ENCODE measurements around the gene CTNNA3.

CTNNA3 gene

DNA sequence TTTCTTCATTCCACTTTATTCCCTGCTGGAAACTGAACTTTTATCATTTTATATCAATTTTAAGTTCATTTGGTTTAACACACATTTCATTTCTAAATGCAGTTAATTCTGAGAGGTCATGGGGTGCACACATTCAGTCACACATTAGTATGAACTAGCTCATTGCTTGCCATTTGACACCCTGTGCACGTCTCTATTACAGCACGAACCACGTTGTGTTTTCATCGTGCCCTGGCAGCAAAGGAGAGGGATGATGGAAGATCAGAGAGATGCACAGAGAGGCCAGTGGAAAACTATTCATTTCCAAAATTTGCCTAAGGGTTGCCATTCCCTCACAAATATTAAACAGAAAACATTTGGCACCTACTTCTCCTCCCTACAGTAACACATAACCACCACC, 45.4 kb downstream of the CTNNA3 start:
- Histone ChIP-seq H3K4me3 (no peak overlapping the region), H3K36me3 (replicated peaks) (no peaks in the 10 kb centered on the region), H3K9me3 (no peaks in the 10 kb centered on the region), H3K4me1 (no peaks in the 10 kb centered on the region), H3K27me3 (ENCODE audit: low read depth) (no peaks in the 10 kb centered on the region)
- in situ Hi-C loops (cut with MboI; ENCODE audit: low sequenced_read_pairs) = no loop called here
- DNase-seq (ENCODE audit: low spot score in 2 of 2) = no peak

DNA sequence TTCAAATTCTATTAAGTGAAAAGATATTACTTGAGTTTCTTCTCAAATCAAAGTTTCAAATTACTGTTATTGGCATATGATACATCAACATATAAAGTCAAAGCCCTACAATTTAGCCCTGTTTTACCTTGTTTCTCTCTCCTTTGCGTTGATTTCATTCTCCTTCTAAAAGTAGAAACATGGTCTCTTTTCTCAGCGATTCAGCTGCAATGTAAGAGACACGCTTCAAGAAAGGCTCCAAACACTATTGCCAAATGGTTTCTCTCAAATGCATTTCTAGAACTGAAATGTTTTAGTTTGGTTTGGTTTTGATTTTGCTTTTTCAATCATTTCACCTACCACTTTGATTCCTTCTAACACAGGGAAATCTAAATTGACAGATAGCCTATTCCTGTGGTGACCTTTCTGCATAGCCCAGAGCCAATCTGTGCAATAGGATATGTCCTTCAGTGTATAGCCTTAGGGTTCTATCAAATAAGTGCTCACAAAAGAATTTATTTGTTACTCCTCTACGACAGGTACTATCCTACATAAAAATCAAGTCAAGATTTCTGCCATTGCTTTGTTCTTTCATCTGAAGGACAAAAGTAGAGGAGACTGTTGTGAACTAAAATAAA, 47.3 kb downstream of the CTNNA3 start:
- in situ Hi-C loops (cut with MboI; ENCODE audit: low sequenced_read_pairs) = no loop called here
- H3K4me1 ChIP-seq = no peaks in the 10 kb centered on the region
- no peak for DNase-seq (ENCODE audit: low spot score in 2 of 2)
- no peak overlapping the region for H3K4me3 ChIP-seq
- no peaks in the 10 kb centered on the region for H3K36me3 ChIP-seq (replicated peaks)
- H3K27me3 ChIP-seq (ENCODE audit: low read depth) = no peaks in the 10 kb centered on the region
- no peaks in the 10 kb centered on the region for H3K9me3 ChIP-seq

DNA sequence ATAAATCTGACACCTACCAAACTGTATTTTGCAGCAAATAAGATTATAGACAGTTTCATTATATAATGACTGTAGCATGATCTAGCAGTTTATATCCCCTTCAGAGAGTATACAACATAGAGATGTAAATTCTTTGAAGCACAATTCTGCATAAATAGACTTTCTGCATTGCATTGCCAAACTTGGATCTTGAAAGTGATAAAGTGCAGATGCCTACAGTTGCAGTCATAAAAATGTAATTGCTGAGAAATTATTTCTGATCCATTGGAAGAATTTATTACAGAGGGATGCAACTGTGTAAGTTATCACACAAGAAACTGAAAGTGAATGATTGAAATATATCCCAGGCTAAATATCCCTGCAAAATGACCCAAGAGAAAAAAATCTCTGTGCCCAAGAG, 65.1 kb downstream of the CTNNA3 start:
- in situ Hi-C loops (cut with MboI; ENCODE audit: low sequenced_read_pairs) = no loop called here
- H3K4me3 ChIP-seq = no peak overlapping the region
- DNase-seq (ENCODE audit: low spot score in 2 of 2) = no peak
- no peaks in the 10 kb centered on the region for H3K36me3 ChIP-seq (replicated peaks)
- no peaks in the 10 kb centered on the region for H3K27me3 ChIP-seq (ENCODE audit: low read depth)
- no peaks in the 10 kb centered on the region for H3K9me3 ChIP-seq
- H3K4me1 ChIP-seq = peaks cover 3% of the 10 kb centered on the region

GRCh38 chr10:67629461-67629971, 66.5 kb downstream of the CTNNA3 start:
- Histone ChIP-seq H3K4me1 (peaks cover 3% of the 10 kb centered on the region), H3K9me3 (no peaks in the 10 kb centered on the region), H3K27me3 (ENCODE audit: low read depth) (no peaks in the 10 kb centered on the region), H3K36me3 (replicated peaks) (no peaks in the 10 kb centered on the region), H3K4me3 (no peak overlapping the region)
- in situ Hi-C loops (cut with MboI; ENCODE audit: low sequenced_read_pairs) = no loop called here
- peak; percentile 18 to 27 for DNase-seq (ENCODE audit: low spot score in 2 of 2)

DNA sequence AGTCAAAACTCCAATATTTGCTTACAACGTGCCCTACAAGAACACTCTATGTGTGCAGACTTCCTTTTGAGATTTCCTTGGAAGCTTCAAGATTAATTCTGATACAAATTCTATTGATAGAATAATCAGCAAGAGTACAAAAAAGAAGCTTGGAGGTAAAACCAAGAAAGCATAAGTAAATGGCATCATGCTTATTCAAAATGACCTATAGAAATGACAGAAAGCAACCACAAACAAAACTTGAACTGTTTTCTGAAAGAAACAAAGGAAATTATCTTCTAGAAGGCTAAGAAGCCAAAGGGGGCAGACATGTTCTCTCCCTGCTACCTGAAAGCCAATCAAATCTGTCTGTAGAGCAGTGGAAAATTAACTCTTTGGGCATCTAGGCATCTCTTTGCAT, 73.0 kb downstream of the CTNNA3 start:
- no peak for DNase-seq (ENCODE audit: low spot score in 2 of 2)
- no peak overlapping the region for H3K4me3 ChIP-seq
- H3K4me1 ChIP-seq = no peaks in the 10 kb centered on the region
- in situ Hi-C loops (cut with MboI; ENCODE audit: low sequenced_read_pairs) = no loop called here
- H3K27me3 ChIP-seq (ENCODE audit: low read depth) = no peaks in the 10 kb centered on the region
- H3K36me3 ChIP-seq (replicated peaks) = no peaks in the 10 kb centered on the region
- H3K9me3 ChIP-seq = no peaks in the 10 kb centered on the region

DNA sequence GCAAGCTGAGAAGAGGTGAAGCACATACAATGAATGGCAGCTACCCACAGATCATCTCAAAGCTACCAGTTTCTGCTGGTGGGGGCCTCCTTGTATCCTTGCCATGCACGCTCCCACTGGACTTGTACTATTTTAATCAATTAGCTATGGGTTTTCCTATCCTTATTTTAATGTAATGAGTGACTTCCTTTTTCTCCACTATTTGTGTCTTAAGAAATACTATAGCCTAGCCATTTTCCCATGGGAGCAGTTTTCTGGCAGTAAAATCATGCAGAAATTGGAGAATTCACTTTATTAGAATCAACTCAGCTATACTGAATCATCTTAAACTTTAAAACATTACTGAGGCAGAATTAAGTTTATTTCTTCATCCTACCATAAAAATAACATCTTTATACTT, 73.5 kb downstream of the CTNNA3 start:
- in situ Hi-C loops (cut with MboI; ENCODE audit: low sequenced_read_pairs) = no loop called here
- H3K9me3 ChIP-seq = no peaks in the 10 kb centered on the region
- no peak for DNase-seq (ENCODE audit: low spot score in 2 of 2)
- H3K36me3 ChIP-seq (replicated peaks) = no peaks in the 10 kb centered on the region
- H3K4me1 ChIP-seq = no peaks in the 10 kb centered on the region
- no peaks in the 10 kb centered on the region for H3K27me3 ChIP-seq (ENCODE audit: low read depth)
- H3K4me3 ChIP-seq = no peak overlapping the region

DNA sequence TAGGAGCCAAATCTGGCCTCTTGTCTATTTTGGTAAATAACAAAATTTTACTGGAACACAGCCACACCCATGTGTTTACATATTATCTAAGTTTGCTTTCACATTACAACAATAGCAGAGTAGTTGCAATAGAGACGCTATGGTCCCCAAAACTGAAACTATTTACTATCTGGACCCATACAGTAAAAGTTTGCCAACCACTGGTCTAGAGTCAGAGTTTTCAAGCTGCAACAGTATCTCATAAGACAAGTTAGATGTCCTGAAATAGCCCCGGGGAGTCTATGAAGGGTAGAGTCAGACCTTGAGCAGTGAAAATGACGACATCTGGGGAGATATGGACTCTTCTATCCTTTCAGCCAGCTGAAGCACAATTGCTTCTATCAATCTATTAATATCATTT, 74.2 kb downstream of the CTNNA3 start:
- in situ Hi-C loops (cut with MboI; ENCODE audit: low sequenced_read_pairs) = no loop called here
- Histone ChIP-seq H3K4me1 (no peaks in the 10 kb centered on the region), H3K9me3 (no peaks in the 10 kb centered on the region), H3K27me3 (ENCODE audit: low read depth) (no peaks in the 10 kb centered on the region), H3K36me3 (replicated peaks) (no peaks in the 10 kb centered on the region), H3K4me3 (no peak overlapping the region)
- DNase-seq (ENCODE audit: low spot score in 2 of 2) = no peak

DNA sequence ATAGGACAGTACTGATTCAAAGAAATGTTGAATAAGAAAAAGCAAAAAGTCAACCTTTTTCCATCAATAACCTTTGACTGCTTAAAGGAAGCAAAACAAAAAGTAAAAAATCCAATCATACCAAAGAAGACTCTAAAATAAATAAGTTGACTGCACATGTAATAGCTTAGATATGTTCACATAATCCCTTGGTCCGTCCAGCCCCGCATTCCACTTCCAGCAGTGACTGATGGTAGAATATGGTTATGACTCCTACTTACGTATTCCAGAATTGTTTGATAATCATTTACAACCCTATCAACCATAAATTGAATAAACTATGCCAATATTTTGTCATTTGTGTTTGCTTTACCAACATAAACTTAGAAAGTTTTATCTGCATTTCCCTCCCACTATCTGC, 77.9 kb downstream of the CTNNA3 start:
- Histone ChIP-seq H3K4me3 (no peak overlapping the region), H3K36me3 (replicated peaks) (no peaks in the 10 kb centered on the region), H3K9me3 (no peaks in the 10 kb centered on the region), H3K27me3 (ENCODE audit: low read depth) (no peaks in the 10 kb centered on the region), H3K4me1 (no peaks in the 10 kb centered on the region)
- in situ Hi-C loops (cut with MboI; ENCODE audit: low sequenced_read_pairs) = no loop called here
- no peak for DNase-seq (ENCODE audit: low spot score in 2 of 2)

DNA sequence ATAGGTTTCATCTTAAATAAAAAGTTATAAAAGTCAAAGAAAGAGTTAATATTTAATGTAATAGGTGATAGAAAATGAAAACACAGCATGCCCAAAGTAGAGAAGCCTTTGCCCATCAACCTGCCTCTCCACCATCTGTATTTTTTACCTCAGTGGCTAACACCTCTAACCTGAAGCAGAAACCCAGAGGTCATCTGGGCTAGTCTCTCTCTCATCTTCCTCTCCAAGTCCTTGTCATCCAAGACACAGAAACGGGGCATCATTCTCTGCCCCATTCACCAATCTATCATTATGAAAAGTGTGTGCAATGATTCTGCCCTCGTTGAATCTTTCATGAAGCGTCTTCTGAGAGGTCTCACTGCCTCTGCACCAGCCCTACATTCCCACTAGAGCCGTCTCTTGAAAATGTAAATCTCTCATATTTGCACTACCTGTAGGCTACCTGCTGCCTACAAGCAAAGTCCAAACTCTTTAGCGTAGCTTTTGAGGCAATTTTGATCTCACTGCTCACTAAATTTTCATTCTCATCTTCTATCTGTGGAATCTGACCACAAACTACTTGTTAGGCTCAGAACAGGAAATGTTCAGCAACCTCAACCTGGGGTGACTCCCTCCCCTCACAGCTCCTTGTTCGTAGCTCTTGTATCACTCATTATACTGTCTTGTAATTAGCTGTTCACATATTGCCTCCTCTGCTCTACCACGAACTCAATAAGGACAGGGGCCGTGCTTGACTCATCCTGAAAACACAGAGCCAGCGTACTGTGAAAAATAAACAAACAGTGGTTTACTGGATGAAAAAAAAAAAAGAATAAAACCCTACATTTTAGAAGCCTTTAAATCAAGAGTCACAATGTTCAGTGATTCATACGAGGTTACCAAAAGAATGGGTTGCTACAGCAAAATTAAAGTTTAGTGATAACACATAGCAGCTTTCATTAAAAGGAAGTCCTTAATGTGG, 83.1 kb downstream of the CTNNA3 start:
- no peak for DNase-seq (ENCODE audit: low spot score in 2 of 2)
- H3K4me3 ChIP-seq = no peak overlapping the region
- peaks cover 18% of the 10 kb centered on the region for H3K4me1 ChIP-seq
- H3K36me3 ChIP-seq (replicated peaks) = no peaks in the 10 kb centered on the region
- no peaks in the 10 kb centered on the region for H3K9me3 ChIP-seq
- in situ Hi-C loops (cut with MboI; ENCODE audit: low sequenced_read_pairs) = no loop called here
- H3K27me3 ChIP-seq (ENCODE audit: low read depth) = no peaks in the 10 kb centered on the region

DNA sequence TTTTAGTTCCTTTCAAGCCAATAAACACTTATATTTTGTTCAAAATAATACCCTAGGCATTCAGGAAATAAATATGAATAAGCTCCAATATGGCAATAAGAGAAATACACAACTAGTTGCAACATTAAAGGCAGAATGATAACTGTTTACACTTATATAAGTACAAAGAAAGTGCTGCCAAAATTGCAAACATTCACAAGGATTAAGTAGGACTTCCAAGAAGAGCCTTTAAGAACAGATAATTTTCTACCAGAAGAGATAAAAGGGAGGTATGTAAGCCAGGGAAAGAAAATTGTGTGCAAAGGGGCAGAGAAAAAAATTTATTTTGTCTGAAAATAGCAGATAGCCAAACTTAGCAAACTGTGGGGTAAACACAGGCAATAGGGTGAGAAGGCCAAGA, 83.8 kb downstream of the CTNNA3 start:
- peaks cover 18% of the 10 kb centered on the region for H3K4me1 ChIP-seq
- H3K9me3 ChIP-seq = no peaks in the 10 kb centered on the region
- DNase-seq (ENCODE audit: low spot score in 2 of 2) = no peak
- H3K4me3 ChIP-seq = no peak overlapping the region
- no peaks in the 10 kb centered on the region for H3K27me3 ChIP-seq (ENCODE audit: low read depth)
- in situ Hi-C loops (cut with MboI; ENCODE audit: low sequenced_read_pairs) = no loop called here
- H3K36me3 ChIP-seq (replicated peaks) = no peaks in the 10 kb centered on the region

DNA sequence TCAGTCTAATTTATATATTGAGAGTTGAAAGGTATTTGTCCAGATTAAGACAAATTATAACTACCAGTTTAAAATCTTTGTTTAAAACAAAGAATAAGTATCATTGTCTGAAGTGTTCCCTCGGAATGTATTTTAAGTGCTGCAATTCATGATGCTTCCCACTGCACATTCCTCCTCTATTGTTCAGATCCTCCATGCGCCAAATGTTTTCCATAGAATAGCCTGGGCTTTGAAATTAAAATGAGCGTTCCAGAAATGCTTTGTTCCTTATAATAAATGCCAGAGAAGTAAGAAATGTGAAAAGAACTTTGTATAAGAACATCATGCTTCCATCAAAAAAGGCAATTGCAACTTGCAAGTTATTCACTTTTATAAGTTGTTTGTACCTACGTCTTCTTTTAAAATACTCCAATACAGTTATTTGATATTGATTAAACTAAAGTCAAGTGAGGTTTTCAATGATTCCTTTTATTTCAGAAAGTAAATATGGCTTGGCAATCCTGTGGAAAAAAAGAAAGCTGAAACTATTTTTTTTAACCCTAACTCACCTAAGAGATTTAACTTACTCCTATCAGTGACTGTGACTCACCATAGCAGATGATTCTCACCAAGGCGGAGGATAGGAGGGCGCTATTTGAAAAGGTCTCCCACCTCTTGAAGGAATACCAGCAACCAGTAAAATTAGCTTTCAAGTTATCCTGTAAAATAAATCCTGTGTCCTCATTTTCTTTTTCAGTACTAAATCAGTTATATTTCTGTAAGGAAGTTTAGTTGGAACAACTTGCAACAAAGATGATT, 85.8 kb downstream of the CTNNA3 start:
- no peaks in the 10 kb centered on the region for H3K36me3 ChIP-seq (replicated peaks)
- in situ Hi-C loops (cut with MboI; ENCODE audit: low sequenced_read_pairs) = no loop called here
- H3K4me1 ChIP-seq = peaks cover 27% of the 10 kb centered on the region

DNA sequence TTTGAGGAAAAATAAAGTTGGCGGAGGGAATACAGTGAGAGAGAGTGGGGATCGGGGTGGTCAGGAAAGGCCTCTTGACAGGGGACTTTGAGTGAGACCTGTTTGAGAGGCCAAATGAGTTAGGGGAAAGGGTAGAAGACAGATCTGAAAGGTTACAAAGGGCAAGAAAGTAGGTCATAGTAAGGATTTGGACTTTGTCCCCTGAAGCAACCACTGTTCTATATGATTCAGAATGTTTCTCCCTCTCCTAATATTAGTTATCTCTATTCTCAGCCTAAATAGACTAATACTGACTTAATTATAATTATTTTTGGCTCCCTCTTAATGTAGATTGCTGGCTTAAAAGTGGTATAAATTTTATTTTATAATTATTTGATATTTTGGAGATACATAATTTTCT, 88.0 kb downstream of the CTNNA3 start:
- no peaks in the 10 kb centered on the region for H3K9me3 ChIP-seq
- no peak overlapping the region for H3K4me3 ChIP-seq
- in situ Hi-C loops (cut with MboI; ENCODE audit: low sequenced_read_pairs) = no loop called here
- peaks cover 27% of the 10 kb centered on the region for H3K4me1 ChIP-seq
- DNase-seq (ENCODE audit: low spot score in 2 of 2) = no peak
- H3K36me3 ChIP-seq (replicated peaks) = no peaks in the 10 kb centered on the region
- H3K27me3 ChIP-seq (ENCODE audit: low read depth) = no peaks in the 10 kb centered on the region

More for the DNA sequence above, 85.8 kb downstream of the CTNNA3 start:
- Histone ChIP-seq H3K9me3 (no peaks in the 10 kb centered on the region), H3K27me3 (ENCODE audit: low read depth) (no peaks in the 10 kb centered on the region), H3K4me3 (no peak overlapping the region)
- peak; percentile 67 to 97 for DNase-seq (ENCODE audit: low spot score in 2 of 2)

DNA sequence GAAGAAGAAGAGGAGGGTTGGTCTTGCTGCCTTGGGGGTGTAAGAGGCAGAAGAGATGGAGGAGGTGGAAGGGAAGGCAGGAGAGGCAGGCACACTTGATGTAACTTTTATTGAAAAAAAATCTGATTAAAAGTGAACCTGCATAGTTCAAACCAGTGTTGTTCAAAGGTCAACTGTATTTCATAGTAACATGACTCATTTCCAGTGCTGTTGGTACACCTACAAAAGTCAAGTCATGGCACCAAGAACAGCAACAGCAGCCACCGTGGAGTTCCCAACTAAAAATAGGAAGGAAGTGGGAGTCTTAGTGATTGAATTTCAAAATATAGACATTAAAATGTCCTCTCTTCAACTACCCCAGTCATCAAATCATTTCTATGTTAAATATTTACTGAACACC, 88.5 kb downstream of the CTNNA3 start:
- in situ Hi-C loops (cut with MboI; ENCODE audit: low sequenced_read_pairs) = no loop called here

DNA sequence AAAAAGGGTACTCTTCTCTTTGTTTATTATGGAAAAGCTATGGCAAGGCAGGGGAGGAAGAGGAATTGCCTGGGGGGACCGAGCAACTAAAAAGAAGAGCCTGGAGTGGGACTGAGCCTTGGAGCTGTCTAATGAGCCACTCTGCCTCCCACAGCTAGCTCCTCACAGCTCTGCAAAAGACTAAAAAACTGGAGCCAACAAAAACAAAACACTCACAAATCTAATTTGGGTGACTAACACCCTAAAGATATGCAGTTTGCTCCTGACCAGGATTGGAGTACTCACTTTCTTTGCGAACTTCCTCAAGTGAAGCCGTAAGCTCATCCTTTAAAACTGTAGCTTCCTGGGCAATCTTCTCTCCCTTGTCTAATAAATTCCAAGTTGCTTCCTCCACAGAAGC, 89.4 kb downstream of the CTNNA3 start:
- no peaks in the 10 kb centered on the region for H3K36me3 ChIP-seq (replicated peaks)
- H3K9me3 ChIP-seq = no peaks in the 10 kb centered on the region
- in situ Hi-C loops (cut with MboI; ENCODE audit: low sequenced_read_pairs) = no loop called here
- DNase-seq (ENCODE audit: low spot score in 2 of 2) = peak; percentile 60 to 66
- H3K4me1 ChIP-seq = peaks cover 27% of the 10 kb centered on the region
- H3K27me3 ChIP-seq (ENCODE audit: low read depth) = no peaks in the 10 kb centered on the region
- H3K4me3 ChIP-seq = no peak overlapping the region

More for the DNA sequence above, 88.5 kb downstream of the CTNNA3 start:
- H3K27me3 ChIP-seq (ENCODE audit: low read depth) = no peaks in the 10 kb centered on the region
- H3K4me1 ChIP-seq = peaks cover 27% of the 10 kb centered on the region
- H3K9me3 ChIP-seq = no peaks in the 10 kb centered on the region
- H3K36me3 ChIP-seq (replicated peaks) = no peaks in the 10 kb centered on the region
- H3K4me3 ChIP-seq = no peak overlapping the region
- DNase-seq (ENCODE audit: low spot score in 2 of 2) = no peak

All from HAP-1 (cell line).